ENCODE results near the gene NFE2. TPM values are rescaled to one million over a fixed set of nuclear protein-coding genes. Genes with fewer than 3 reads are reported as not detected.

Gene NFE2
- total RNA-seq, result 10 to 100 TPM in 2 of 4 donors, 1 to 10 TPM in 2; 2.5 to 18.6 (median 8.1) TPM

- H3K4me3 ChIP-seq (ENCODE audit: low read depth, poor library complexity, severe bottlenecking), result no peak within 1 kb of the TSS
- intact Hi-C loops (cut with DNase I; ENCODE audit: low total_unique reads), result no loop called here
- WGBS, 2 donors, result 13 to 17% methylated on average over 14 to 26 of the region's 26 CpGs
- TF ChIP-seq CTCF (IDR thresholded peaks at IDR 0.05) (no peak), POLR2A (IDR thresholded peaks at IDR 0.05) (no peak)
- DNase-seq (ENCODE audit: low spot score in 2 of 2), result peak in 1 of 2 donors; percentile 92
Measured at GRCh38 chr12:54300732-54301427, at the start of gene NFE2. TSS of gene NFE2 (minus strand) at chr12:54301015. CDS start at chr12:54295248, 5,767 bp downstream.

DNA sequence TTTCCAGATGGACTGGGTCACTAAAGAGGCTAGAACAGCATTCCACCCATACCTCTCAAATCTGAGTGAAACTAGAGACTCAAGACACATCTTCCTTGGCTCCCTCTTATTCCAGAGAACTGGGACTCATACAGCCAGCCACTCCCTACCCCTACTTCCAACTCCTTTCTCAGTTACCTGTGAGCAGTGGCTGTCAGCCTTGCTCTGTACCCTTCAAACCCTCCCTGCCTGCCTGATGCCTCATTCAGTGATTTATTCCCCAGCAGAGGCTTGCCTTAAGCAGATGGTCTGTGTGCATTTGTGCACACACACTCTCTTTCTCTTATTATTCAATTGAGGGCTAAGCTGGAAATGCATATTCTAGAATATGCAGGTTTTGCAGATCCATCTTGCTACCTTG is 48.9 kb upstream of the NFE2 start:
- no peak for DNase-seq (ENCODE audit: low spot score in 2 of 2)
- no peak overlapping the region for H3K4me3 ChIP-seq (ENCODE audit: low read depth, poor library complexity, severe bottlenecking)
- TF ChIP-seq CTCF (IDR thresholded peaks at IDR 0.05) (no peak), POLR2A (IDR thresholded peaks at IDR 0.05) (no peak)
- intact Hi-C loops (cut with DNase I; ENCODE audit: low total_unique reads), result no loop called here

DNA sequence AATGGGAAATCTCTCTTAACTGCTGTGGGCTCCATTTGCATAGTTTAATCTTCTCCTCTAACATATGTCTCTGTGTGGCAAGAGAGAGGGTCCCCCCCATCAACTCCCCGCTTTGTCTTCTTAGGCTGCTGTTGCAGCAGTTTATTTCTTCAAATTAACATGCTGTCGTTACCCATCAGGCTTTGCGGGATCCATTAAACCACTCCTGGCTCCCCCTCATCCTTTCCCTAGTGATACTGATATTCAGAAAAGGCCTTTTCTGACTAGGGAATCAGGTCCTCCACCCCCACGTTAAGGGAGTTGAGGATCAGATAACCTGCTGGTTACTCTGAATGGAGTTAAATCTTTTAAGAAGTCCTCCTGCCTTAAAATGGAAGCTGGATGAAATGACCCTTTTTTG is 48.2 kb upstream of the NFE2 start:
- no peak overlapping the region for H3K4me3 ChIP-seq (ENCODE audit: low read depth, poor library complexity, severe bottlenecking)
- TF ChIP-seq POLR2A (IDR thresholded peaks at IDR 0.05) (no peak), CTCF (IDR thresholded peaks at IDR 0.05) (no peak)
- 86 to 88% methylated on average over 4 of the region's 4 CpGs for WGBS, 2 donors
- intact Hi-C loops (cut with DNase I; ENCODE audit: low total_unique reads), result no loop called here
- no peak for DNase-seq (ENCODE audit: low spot score in 2 of 2)

DNA sequence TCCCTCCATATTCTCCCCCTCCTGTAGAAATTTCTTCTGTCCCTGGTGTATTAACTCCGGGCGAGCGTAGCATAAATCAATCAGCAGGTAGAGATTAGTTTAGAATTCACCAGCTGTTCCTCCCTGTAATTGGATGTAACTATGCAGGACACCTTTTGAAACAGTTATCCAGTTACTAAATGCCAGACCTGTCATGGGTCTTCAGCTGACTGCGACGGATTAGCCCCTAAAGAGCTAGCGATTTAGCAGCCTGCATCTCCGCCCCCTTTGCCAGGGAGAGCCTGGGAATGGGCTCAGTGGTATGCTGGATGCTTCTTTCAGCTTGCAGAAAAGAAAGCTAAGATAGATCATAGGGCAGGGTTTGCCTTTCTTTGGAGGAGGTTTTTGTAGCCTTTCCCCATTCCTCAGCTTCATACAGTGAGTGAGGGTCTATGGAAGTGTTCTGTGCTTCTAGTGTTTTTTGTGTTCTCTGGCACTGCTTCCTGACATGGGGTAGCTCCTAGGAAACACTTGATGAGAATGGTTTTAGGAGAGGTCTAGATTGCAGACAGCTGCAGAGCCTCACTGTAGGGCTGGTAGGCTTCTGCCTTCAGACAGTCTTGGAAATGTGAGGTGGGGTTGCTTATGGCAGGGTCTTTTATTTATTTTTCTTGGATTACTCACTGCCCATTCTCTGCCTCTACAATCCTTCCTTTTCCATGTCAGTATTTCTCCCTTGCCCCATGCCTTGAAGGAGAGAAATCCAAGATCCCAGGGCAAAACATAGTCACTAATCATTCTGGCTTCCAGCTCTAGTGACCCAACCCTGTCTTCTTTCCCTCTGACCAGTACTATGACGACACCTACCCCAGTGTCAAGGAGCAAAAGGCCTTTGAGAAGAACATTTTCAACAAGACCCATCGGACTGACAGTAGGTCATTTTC is 40.8 kb upstream of the NFE2 start:
- 78 to 86% methylated on average over 9 of the region's 9 CpGs for WGBS, 2 donors
- intact Hi-C loops (cut with DNase I; ENCODE audit: low total_unique reads), result no loop called here

GRCh38 chr12:54340846-54341245 is 40.0 kb upstream of the NFE2 start:
- H3K4me3 ChIP-seq (ENCODE audit: low read depth, poor library complexity, severe bottlenecking), result no peak overlapping the region
- no peak for DNase-seq (ENCODE audit: low spot score in 2 of 2)
- WGBS, 2 donors, result 93 to 95% methylated on average over 7 of the region's 7 CpGs
- intact Hi-C loops (cut with DNase I; ENCODE audit: low total_unique reads), result no loop called here
- TF ChIP-seq CTCF (IDR thresholded peaks at IDR 0.05), result no peak
- TF ChIP-seq POLR2A (IDR thresholded peaks at IDR 0.05), result no peak

More for the DNA sequence above, 40.8 kb upstream of the NFE2 start:
- no peak overlapping the region for H3K4me3 ChIP-seq (ENCODE audit: low read depth, poor library complexity, severe bottlenecking)
- TF ChIP-seq CTCF (IDR thresholded peaks at IDR 0.05) (no peak), POLR2A (IDR thresholded peaks at IDR 0.05) (no peak)
- DNase-seq (ENCODE audit: low spot score in 2 of 2), result no peak

Data from lower leg skin (tissue), 4 donors.